Measurements from ENCODE around the gene GCNT2.

The GCNT2 gene

GRCh38 chr6:10585209-10585845, 64.2 kb downstream of the GCNT2 start:
- H3K9me3 ChIP-seq (ENCODE audit: control insufficient read depth, low read length): no peaks in the 10 kb centered on the region
- H3K4me3 ChIP-seq (ENCODE audit: insufficient read depth, low read depth, low read length, poor library complexity, severe bottlenecking): no peak overlapping the region
- no peak for DNase-seq
- no peaks in the 10 kb centered on the region for H3K27me3 ChIP-seq (replicated peaks; ENCODE audit: control insufficient read depth, insufficient read depth, low read length, poor library complexity, severe bottlenecking)
- no peak overlapping the region for H3K27ac ChIP-seq (ENCODE audit: insufficient read depth, low read length, poor library complexity, severe bottlenecking)
- H3K36me3 ChIP-seq (ENCODE audit: control insufficient read depth, insufficient read depth, low read length): no peaks in the 10 kb centered on the region
- H3K4me1 ChIP-seq (ENCODE audit: control insufficient read depth, insufficient read depth, low read length, poor library complexity, severe bottlenecking): no peaks in the 10 kb centered on the region

- H3K27me3 ChIP-seq (replicated peaks; ENCODE audit: control insufficient read depth, insufficient read depth, low read length, poor library complexity, severe bottlenecking): no peaks in the 10 kb centered on the region
- no peak overlapping the region for H3K27ac ChIP-seq (ENCODE audit: insufficient read depth, low read length, poor library complexity, severe bottlenecking)
- H3K9me3 ChIP-seq (ENCODE audit: control insufficient read depth, low read length): no peaks in the 10 kb centered on the region
- no peaks in the 10 kb centered on the region for H3K36me3 ChIP-seq (ENCODE audit: control insufficient read depth, insufficient read depth, low read length)
- no peaks in the 10 kb centered on the region for H3K4me1 ChIP-seq (ENCODE audit: control insufficient read depth, insufficient read depth, low read length, poor library complexity, severe bottlenecking)
- DNase-seq: no peak
- H3K4me3 ChIP-seq (ENCODE audit: insufficient read depth, low read depth, low read length, poor library complexity, severe bottlenecking): no peak overlapping the region
Measured at GRCh38 chr6:10586302-10586701, 65.2 kb downstream of the GCNT2 start.

- H3K36me3 ChIP-seq (ENCODE audit: control insufficient read depth, insufficient read depth, low read length): no peaks in the 10 kb centered on the region
- DNase-seq: no peak
- H3K27me3 ChIP-seq (replicated peaks; ENCODE audit: control insufficient read depth, insufficient read depth, low read length, poor library complexity, severe bottlenecking): no peaks in the 10 kb centered on the region
- H3K4me3 ChIP-seq (ENCODE audit: insufficient read depth, low read depth, low read length, poor library complexity, severe bottlenecking): no peak overlapping the region
- H3K27ac ChIP-seq (ENCODE audit: insufficient read depth, low read length, poor library complexity, severe bottlenecking): no peak overlapping the region
- H3K9me3 ChIP-seq (ENCODE audit: control insufficient read depth, low read length): no peaks in the 10 kb centered on the region
- no peaks in the 10 kb centered on the region for H3K4me1 ChIP-seq (ENCODE audit: control insufficient read depth, insufficient read depth, low read length, poor library complexity, severe bottlenecking)
Measured at GRCh38 chr6:10587656-10588406, 66.7 kb downstream of the GCNT2 start.

GRCh38 chr6:10588562-10589428, 67.6 kb downstream of the GCNT2 start:
- H3K36me3 ChIP-seq (ENCODE audit: control insufficient read depth, insufficient read depth, low read length): no peaks in the 10 kb centered on the region
- H3K27ac ChIP-seq (ENCODE audit: insufficient read depth, low read length, poor library complexity, severe bottlenecking): no peak overlapping the region
- no peaks in the 10 kb centered on the region for H3K4me1 ChIP-seq (ENCODE audit: control insufficient read depth, insufficient read depth, low read length, poor library complexity, severe bottlenecking)
- no peaks in the 10 kb centered on the region for H3K9me3 ChIP-seq (ENCODE audit: control insufficient read depth, low read length)
- DNase-seq: no peak
- no peaks in the 10 kb centered on the region for H3K27me3 ChIP-seq (replicated peaks; ENCODE audit: control insufficient read depth, insufficient read depth, low read length, poor library complexity, severe bottlenecking)
- H3K4me3 ChIP-seq (ENCODE audit: insufficient read depth, low read depth, low read length, poor library complexity, severe bottlenecking): no peak overlapping the region

GRCh38 chr6:10589429-10589727, 68.2 kb downstream of the GCNT2 start:
- no peak overlapping the region for H3K4me3 ChIP-seq (ENCODE audit: insufficient read depth, low read depth, low read length, poor library complexity, severe bottlenecking)
- no peak overlapping the region for H3K27ac ChIP-seq (ENCODE audit: insufficient read depth, low read length, poor library complexity, severe bottlenecking)
- no peaks in the 10 kb centered on the region for H3K9me3 ChIP-seq (ENCODE audit: control insufficient read depth, low read length)
- no peaks in the 10 kb centered on the region for H3K27me3 ChIP-seq (replicated peaks; ENCODE audit: control insufficient read depth, insufficient read depth, low read length, poor library complexity, severe bottlenecking)
- DNase-seq: no peak
- H3K36me3 ChIP-seq (ENCODE audit: control insufficient read depth, insufficient read depth, low read length): no peaks in the 10 kb centered on the region
- no peaks in the 10 kb centered on the region for H3K4me1 ChIP-seq (ENCODE audit: control insufficient read depth, insufficient read depth, low read length, poor library complexity, severe bottlenecking)

- Histone ChIP-seq H3K27me3 (replicated peaks; ENCODE audit: control insufficient read depth, insufficient read depth, low read length, poor library complexity, severe bottlenecking) (no peaks in the 10 kb centered on the region), H3K4me3 (ENCODE audit: insufficient read depth, low read depth, low read length, poor library complexity, severe bottlenecking) (no peak overlapping the region), H3K4me1 (ENCODE audit: control insufficient read depth, insufficient read depth, low read length, poor library complexity, severe bottlenecking) (no peaks in the 10 kb centered on the region), H3K27ac (ENCODE audit: insufficient read depth, low read length, poor library complexity, severe bottlenecking) (no peak overlapping the region), H3K9me3 (ENCODE audit: control insufficient read depth, low read length) (no peaks in the 10 kb centered on the region), H3K36me3 (ENCODE audit: control insufficient read depth, insufficient read depth, low read length) (no peaks in the 10 kb centered on the region)
- no peak for DNase-seq
Measured at GRCh38 chr6:10589983-10590382, 68.8 kb downstream of the GCNT2 start.

- Histone ChIP-seq H3K9me3 (ENCODE audit: control insufficient read depth, low read length) (no peaks in the 10 kb centered on the region), H3K36me3 (ENCODE audit: control insufficient read depth, insufficient read depth, low read length) (no peaks in the 10 kb centered on the region), H3K27me3 (replicated peaks; ENCODE audit: control insufficient read depth, insufficient read depth, low read length, poor library complexity, severe bottlenecking) (no peaks in the 10 kb centered on the region), H3K4me1 (ENCODE audit: control insufficient read depth, insufficient read depth, low read length, poor library complexity, severe bottlenecking) (no peaks in the 10 kb centered on the region), H3K27ac (ENCODE audit: insufficient read depth, low read length, poor library complexity, severe bottlenecking) (no peak overlapping the region), H3K4me3 (ENCODE audit: insufficient read depth, low read depth, low read length, poor library complexity, severe bottlenecking) (no peak overlapping the region)
- no peak for DNase-seq
Measured at GRCh38 chr6:10591422-10592160, 70.4 kb downstream of the GCNT2 start.

- no peak overlapping the region for H3K27ac ChIP-seq (ENCODE audit: insufficient read depth, low read length, poor library complexity, severe bottlenecking)
- H3K27me3 ChIP-seq (replicated peaks; ENCODE audit: control insufficient read depth, insufficient read depth, low read length, poor library complexity, severe bottlenecking): no peaks in the 10 kb centered on the region
- no peaks in the 10 kb centered on the region for H3K36me3 ChIP-seq (ENCODE audit: control insufficient read depth, insufficient read depth, low read length)
- no peaks in the 10 kb centered on the region for H3K9me3 ChIP-seq (ENCODE audit: control insufficient read depth, low read length)
- no peaks in the 10 kb centered on the region for H3K4me1 ChIP-seq (ENCODE audit: control insufficient read depth, insufficient read depth, low read length, poor library complexity, severe bottlenecking)
- DNase-seq: no peak
- H3K4me3 ChIP-seq (ENCODE audit: insufficient read depth, low read depth, low read length, poor library complexity, severe bottlenecking): no peak overlapping the region
Measured at GRCh38 chr6:10595731-10596664, 74.8 kb downstream of the GCNT2 start.

GRCh38 chr6:10597499-10598001, 76.4 kb downstream of the GCNT2 start:
- Histone ChIP-seq H3K4me1 (ENCODE audit: control insufficient read depth, insufficient read depth, low read length, poor library complexity, severe bottlenecking) (no peaks in the 10 kb centered on the region), H3K36me3 (ENCODE audit: control insufficient read depth, insufficient read depth, low read length) (no peaks in the 10 kb centered on the region), H3K27me3 (replicated peaks; ENCODE audit: control insufficient read depth, insufficient read depth, low read length, poor library complexity, severe bottlenecking) (no peaks in the 10 kb centered on the region), H3K27ac (ENCODE audit: insufficient read depth, low read length, poor library complexity, severe bottlenecking) (no peak overlapping the region), H3K9me3 (ENCODE audit: control insufficient read depth, low read length) (no peaks in the 10 kb centered on the region), H3K4me3 (ENCODE audit: insufficient read depth, low read depth, low read length, poor library complexity, severe bottlenecking) (no peak overlapping the region)
- no peak for DNase-seq
